HG02981 (cell line): ENCODE data around the gene JAK3.
"Not testable (repeated sequence)": the region's sequence is repeated elsewhere in the genome, so short reads cannot be mapped to it uniquely, and the experiment has no call there.

Source experiments
- ATAC-seq: cut with Tn5 transposase; IDR thresholded peaks from one replicate; pipeline ENCODE4 v1.9.1; 2021; ENCODE audit warnings: mild to moderate bottlenecking, moderate library complexity; ENCODE audit not compliant: unreplicated experiment

JAK3 gene

DNA sequence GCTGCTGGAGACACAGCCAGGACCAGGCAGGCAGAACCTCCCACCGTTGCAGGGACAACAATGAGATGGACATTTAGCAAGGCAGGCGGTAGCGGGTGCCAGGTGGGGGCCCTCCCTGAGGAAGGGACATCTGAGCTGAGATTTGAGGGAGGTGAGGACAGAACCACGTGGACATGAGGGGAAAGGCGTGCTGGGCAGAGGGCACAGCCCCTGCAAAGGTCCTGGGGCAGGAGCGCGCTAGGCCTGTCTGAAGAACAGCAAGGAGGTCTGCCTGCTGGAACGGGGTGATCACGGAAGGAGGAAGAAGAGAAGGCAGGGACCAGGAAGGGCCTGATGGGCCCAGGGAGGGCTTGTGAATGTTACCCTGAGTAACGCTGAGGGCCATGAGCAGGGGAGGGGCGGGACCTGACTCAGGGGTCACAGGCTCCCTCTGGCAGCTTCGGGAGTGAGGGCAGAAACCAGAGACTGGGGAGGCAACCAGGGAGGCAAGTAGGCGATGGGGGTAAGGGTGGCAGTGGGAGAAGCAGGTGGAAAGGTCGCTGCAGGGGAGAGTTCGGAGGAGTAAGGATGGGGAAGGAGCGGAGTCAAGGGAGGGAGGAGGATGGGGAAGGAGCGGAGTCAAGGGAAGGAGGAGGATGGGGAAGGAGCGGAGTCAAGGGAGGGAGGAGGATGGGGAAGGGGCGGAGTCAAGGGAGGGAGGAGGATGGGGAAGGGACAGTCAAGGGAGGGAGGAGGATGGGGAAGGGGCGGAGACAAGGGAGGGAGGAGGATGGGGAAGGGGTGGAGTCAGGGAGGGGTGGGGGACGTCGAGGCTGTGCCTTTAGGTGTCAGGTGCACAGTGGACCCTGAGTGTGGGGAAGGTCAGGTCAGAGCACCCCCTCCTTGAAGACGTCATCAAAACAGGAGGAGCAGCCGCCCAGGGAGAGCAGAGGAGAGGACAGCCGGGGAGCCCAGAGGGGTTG, 68.5 kb downstream of the JAK3 start:
- ATAC-seq = no peak

DNA sequence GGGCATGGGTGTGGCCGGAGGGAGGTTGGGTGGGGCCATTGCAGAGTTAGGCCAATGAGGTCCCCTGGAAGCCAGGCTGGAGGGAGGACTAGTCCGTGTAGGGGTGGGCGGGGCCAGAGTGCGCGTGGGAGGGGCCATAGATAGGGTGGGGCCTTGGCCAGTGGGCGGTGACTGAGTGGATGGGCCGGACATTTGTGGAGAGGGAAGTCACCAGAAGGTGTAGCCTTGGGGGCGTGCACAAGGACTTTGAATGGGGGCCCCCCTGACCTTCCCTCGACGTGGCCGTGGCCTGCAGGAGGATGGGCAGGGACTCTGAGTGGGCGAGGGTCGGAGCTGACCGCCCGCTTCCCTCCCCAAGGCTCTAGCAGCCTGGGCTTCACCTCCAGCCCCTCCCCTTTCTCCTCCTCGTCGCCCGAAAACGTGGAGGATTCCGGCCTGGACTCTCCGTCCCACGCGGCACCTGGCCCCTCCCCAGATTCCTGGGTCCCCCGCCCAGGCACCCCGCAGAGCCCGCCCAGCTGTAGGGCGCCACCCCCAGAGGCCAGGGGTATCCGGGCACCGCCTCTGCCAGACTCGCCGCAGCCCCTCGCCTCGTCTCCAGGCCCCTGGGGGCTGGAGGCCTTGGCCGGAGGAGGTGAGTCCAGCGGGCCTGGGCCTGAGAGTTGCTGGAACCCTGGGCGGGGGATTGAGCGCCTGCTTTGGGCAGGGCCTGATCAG, 69.4 kb downstream of the JAK3 start:
- no peak for ATAC-seq

DNA sequence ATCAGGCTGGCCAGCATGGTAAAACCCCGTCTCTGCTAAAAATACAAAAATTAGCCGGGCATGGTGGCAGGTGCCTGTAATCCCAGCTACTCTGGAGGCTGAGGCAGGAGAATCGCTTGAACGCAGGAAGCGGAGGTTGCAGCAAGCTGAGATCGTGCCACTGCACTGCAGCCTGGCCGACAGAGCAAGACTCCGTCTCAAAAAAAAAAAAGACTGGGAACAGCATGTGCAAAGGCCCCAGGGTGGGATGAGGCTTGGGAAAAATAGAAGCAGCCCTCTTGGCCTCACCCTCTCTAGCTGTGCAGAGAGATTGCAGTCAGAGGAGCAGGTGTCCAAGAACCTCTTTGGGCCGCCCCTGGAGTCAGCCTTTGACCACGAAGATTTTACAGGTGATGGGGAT, 69.9 kb downstream of the JAK3 start:
- ATAC-seq = not testable (repeated sequence)

DNA sequence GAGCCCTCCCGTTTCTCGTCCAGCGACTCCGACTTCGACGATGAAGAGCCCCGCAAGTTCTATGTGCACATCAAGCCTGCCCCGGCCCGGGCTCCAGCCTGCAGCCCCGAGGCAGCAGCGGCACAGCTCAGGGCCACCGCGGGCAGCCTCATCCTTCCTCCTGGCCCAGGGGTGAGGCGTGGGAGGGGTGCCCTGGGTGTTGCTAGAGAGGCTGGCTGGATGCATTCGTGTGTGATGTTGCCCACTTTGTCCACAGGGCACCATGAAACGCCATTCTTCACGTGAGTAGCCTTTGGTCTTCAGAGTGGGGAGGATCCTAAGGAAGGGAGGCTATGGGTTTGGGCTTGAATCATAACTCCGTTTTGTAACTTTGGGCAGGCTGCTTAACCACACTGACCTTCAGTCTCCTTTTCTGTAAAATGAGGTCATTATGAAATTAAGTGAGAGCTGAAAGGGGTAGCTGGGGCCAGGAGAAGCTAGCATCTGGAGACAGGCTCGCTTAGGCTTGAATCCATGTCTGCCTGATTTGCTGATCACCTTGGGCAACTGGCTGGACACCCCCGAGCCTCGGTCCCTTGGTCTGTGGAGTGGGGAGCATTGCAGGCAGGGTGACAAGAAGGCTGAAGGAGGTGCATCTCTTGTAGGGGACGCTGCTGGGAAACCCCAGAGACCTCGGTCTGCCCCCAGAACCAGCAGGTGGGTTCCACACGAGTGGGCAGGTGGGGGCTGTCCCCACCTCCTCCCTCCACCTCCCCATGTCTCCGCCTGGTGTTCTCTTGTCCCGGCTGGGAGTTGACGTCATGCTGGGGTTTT, 71.6 kb downstream of the JAK3 start:
- ATAC-seq = peak; percentile 70

DNA sequence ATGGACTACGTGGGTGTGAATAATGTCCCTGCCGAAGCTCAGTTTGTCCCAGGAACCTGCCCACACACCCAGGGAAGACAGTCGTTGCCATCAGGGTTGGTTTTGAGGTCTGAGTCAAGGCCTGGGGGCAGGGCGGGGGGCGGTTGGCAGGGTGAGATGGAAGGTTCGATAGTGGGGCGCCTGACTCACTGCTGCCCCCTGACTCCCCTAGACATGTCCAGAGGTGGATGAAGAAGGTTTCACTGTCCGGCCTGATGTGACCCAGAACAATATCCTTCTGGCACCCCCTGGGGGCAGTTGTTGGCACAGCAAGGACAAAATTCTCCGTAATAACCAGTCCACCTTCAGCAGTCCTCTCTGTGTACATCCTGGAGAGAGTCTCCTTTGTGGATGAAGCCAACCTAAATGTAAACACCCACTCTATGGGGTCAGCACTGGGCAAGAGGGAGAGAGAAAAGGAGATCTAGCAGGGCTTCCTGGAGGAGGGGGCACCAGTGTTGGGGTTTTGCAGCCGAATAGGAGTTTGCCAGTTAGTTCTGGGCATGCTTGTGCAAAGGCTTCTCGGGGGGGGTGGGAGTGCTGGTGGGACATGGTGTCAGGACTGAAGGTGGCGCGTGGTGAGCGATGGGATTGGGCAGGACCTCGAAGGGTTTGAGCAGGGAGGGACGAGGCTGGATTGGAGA, 72.4 kb downstream of the JAK3 start:
- ATAC-seq = no peak
